Ishikawa (cell line): ENCODE measurements around the gene SLC17A7.

ENCODE experiments used
- CREB1 ChIP-seq: IDR thresholded peaks from 2 replicates; pipeline ENCODE4 v1.6.1; 2012; ENCODE audit warnings: low read depth
- EGR1 ChIP-seq: IDR thresholded peaks from 2 replicates; pipeline ENCODE4 v1.6.1; 2012
- EP300 ChIP-seq: IDR thresholded peaks from 2 replicates; pipeline ENCODE4 v1.6.1; 2012; ENCODE audit warnings: borderline replicate concordance
- MAX ChIP-seq: IDR thresholded peaks from 2 replicates; pipeline ENCODE4 v1.6.1; 2012
- TAF1 ChIP-seq: IDR thresholded peaks from 2 replicates; pipeline ENCODE4 v1.6.1; 2012; ENCODE audit warnings: low read depth, mild to moderate bottlenecking
- YY1 ChIP-seq: IDR thresholded peaks from 2 replicates; pipeline ENCODE4 v1.6.1; 2012; ENCODE audit warnings: low read depth
- TF ChIP-seq, protein P1 (sequence below): IDR thresholded peaks from 2 replicates; pipeline ENCODE4 v1.6.1; 2012; ENCODE audit warnings: low read depth, mild to moderate bottlenecking

DNA sequence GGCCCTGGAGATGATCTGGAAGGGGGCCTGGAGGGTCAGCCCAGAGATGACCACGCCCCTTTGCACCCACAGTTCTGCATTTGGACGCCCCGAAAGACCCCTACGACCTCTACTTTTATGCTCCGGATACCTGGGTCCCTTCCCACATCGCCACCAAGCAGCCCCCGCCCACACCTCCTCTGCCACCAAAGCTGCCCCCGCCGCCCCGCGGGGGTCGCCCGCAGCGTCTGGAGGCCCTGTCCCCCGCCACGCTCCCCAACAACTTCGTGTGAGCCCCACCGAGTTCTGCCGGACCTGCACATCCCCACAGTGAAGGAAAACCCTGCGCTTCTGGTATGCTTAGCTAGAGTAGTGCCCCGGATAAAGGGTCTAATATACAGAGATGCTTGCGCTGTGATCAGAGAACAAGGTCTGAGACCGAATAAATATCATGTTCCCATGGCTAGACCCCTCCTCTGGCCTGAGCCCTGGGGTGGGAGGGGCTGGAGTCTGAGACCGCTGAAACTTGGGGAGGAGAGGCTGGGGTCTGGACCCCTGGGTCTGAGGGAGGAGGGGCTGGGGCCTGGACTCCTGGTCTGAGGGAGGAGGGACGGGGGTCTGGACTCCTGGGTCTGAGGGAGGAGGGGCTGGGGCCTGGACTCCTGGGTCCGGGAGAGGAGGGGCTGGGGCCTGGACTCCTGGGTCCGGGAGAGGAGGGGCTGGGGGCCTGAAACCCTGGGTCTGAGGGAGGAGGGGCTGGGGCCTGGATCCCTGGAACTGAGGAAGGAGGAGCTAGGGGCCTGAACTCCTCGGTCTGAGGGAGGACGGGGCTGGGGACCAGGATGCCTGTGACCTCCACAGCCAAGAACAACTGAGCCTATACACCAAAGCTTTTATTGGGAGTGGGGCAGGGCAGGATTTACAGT lies 12.5 kb downstream of the SLC17A7 start:
- no peak for TF ChIP-seq EGR1
- no peak for TF ChIP-seq YY1
- TF ChIP-seq MAX: no peak
- TF ChIP-seq, protein P1, sequence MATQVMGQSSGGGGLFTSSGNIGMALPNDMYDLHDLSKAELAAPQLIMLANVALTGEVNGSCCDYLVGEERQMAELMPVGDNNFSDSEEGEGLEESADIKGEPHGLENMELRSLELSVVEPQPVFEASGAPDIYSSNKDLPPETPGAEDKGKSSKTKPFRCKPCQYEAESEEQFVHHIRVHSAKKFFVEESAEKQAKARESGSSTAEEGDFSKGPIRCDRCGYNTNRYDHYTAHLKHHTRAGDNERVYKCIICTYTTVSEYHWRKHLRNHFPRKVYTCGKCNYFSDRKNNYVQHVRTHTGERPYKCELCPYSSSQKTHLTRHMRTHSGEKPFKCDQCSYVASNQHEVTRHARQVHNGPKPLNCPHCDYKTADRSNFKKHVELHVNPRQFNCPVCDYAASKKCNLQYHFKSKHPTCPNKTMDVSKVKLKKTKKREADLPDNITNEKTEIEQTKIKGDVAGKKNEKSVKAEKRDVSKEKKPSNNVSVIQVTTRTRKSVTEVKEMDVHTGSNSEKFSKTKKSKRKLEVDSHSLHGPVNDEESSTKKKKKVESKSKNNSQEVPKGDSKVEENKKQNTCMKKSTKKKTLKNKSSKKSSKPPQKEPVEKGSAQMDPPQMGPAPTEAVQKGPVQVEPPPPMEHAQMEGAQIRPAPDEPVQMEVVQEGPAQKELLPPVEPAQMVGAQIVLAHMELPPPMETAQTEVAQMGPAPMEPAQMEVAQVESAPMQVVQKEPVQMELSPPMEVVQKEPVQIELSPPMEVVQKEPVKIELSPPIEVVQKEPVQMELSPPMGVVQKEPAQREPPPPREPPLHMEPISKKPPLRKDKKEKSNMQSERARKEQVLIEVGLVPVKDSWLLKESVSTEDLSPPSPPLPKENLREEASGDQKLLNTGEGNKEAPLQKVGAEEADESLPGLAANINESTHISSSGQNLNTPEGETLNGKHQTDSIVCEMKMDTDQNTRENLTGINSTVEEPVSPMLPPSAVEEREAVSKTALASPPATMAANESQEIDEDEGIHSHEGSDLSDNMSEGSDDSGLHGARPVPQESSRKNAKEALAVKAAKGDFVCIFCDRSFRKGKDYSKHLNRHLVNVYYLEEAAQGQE: no peak
- no peak for TF ChIP-seq TAF1
- TF ChIP-seq EP300: no peak
- TF ChIP-seq CREB1: no peak
